HUDEP-2 (cell line): Measurements from ENCODE around the gene ASCL3.
"Not testable (repeated sequence)": the region's sequence is repeated elsewhere in the genome, so short reads cannot be mapped to it uniquely, and the experiment has no call there.

Source experiments
- DNase-seq, 76 experiments: peaks; one replicate each; lab custom pipeline; 2025; ENCODE audit not compliant: unreplicated experiment in 76 of 76; lab: John Stamatoyannopoulos, UW

ASCL3 gene, protein sequence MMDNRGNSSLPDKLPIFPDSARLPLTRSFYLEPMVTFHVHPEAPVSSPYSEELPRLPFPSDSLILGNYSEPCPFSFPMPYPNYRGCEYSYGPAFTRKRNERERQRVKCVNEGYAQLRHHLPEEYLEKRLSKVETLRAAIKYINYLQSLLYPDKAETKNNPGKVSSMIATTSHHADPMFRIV

DNA sequence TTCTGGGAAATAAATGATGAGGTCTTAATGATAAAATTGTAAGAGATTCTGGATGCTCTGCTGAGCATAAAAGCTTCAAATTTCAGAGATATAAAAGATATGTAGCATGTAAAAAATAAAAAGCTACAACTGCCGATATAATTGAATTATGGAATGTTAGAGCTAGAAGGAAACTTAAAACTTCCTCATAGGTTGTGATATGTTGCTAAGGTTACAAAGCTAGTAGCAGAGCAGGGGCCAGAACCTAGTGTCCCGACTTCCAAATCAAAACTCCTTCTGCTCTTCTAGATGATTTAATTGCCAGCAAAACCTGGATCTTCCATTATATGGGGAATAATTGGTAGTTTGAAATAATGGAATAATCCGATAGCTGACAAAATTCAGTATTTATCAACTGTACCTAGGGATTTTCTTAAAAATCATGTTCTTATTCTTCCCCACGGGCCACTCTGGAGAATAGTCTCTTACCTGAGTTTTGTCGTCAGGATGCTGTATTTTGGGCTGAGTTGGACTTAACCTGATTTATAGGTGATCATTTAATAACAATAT lies at the start of gene ASCL3:
TSS of gene ASCL3 (minus strand) at position 499 of the 549 bp plus-strand sequence. CDS start 4,855 bp downstream, outside the sequence.
- DNase-seq = no peak

GRCh38 chr11:8989453-8989852 lies 46.6 kb upstream of the ASCL3 start:
- DNase-seq = no peak

DNA sequence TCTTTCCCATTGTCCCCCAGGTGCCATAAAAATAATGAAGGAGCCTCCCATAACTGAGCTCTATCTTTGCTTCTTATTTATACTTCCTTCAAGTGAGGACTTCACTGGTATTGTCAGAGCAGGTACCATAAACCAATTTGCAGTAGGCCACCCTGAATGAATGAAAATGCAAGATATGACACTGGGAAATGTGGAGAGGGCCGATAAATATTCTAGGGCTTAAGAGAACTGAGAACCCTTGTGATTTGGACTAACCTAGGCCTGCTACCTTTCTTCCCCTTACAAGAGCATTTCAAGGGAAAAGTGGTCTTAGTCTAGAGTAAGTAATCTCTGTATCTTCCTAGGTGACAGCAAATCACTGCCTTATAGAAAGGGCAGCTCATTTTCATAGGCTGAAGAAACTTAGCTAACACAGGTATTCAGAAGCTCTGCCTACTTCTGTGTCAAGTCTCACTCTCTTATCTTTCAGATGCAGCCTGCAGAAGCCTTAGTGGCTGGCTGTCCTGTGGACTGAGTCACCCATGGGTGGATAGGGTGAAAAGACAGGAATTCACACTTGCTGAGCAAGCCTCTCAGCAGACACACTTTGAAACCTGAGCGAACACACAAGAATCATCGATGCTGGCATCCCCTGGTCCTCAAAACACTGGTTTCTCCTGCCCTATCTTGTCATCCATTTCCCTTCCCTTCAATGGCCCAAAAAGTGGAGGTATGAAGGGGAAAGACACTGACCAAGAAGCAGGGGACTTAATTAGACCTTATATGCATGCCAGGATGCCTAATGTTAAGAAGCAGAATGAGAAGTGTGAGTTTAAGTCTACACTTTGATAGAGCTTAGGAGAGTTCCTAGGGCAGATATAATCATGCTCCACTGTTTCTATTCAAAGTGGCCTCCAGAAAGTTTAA lies 45.8 kb upstream of the ASCL3 start:
- peak in 73 of 76 experiments; percentile 5 to 89 (median 64) for DNase-seq

DNA sequence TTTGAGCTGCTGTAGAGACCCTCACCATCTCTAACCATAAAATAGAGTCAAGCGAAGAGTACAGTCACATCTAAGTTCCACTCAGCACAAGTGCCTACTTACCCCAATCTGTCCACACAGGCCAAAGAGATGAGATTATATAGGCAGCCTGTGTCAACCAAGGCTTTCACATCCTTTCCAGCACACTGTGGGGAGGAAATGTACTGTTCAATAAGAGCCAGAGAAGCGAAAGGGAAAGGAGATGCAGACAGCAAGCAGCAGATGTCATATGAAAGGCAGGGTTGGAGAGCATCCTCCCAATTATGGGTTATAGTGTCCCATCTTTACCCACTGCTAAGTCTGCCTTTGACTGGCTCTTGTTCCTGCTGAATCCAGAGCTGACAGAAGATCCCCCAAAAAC lies 44.6 kb upstream of the ASCL3 start:
- no peak for DNase-seq

DNA sequence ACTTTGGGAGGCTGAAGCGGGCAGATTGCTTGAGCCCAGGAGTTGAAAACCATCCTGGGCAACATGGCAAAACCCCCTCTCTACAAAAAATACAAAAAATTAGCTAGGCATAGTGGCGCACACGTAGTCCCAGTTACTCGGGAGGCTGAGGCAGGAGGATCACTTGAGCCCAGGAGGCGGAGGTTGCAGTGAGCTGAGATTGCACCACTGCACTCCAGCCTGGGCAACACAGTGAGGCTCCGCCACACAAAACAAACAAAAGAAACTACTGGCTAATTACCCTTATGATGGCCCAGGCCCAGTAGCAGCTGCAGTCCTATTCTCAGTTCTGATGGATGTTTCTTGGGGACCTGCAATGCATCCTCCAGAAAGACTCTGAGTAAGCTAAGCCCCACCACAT lies 44.0 kb upstream of the ASCL3 start:
- not testable (repeated sequence) for DNase-seq

DNA sequence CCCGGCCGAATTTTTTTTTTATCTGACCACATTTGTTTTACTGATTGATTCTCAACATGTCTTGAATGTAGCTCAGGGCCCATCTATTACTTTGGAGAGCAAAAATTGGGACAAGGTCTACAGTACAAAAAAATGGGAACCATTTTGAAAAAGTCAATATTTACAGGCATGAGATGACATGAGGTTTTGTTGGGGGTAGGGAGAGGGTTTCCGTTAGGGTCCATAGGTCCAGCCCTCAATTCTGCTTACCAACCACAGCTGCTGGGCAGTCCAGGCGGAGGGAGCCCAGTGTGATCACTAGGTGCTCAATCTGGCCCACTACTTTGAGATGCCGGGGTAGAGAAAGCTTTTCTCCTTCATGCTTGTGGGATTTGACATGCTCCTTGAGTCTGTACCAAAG lies 42.6 kb upstream of the ASCL3 start:
- DNase-seq = no peak

GRCh38 chr11:8983552-8983951 lies 40.7 kb upstream of the ASCL3 start:
- no peak for DNase-seq

- no peak for DNase-seq
Measured at GRCh38 chr11:8980485-8980884, 37.7 kb upstream of the ASCL3 start.

GRCh38 chr11:8979365-8979764 lies 36.5 kb upstream of the ASCL3 start:
- not testable (repeated sequence) for DNase-seq

DNA sequence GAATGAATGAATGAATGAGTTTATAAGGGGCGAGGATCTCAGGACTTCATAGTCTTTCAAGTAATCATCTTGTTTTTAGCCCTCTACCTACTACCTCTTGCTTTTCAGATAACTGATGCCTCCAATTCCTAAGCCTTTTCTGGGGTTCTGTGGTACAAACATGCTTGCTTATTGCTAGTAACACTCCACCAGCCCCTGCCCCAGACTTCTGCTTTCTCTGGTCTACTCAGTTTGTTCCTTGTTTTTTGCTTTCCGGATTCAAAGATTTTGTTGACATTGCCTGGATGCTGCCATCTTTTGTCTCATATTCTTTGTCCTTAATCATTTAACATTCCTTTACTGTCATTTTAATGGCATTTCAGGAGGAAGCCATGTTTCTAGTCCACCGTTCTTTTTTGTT lies 30.3 kb upstream of the ASCL3 start:
- DNase-seq = no peak

DNA sequence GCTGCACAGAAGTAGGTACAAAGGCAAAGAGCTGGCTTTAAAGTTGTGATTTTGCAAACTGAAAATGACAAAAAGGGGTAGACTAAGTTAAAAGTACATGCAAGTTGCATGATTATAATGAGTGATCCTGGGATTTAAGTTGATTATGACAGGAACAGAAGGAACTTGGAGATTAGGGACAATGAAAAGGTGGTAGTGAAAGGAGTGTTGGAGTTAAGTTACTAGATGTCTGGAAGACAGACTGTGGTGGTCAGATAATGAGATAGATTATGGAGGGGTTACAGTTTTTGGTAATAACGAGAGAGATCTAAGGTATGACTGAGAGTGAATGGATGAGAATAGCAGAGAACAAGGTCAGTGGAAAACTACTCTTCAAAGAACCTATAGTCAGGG lies 29.1 kb upstream of the ASCL3 start:
- DNase-seq = no peak

DNA sequence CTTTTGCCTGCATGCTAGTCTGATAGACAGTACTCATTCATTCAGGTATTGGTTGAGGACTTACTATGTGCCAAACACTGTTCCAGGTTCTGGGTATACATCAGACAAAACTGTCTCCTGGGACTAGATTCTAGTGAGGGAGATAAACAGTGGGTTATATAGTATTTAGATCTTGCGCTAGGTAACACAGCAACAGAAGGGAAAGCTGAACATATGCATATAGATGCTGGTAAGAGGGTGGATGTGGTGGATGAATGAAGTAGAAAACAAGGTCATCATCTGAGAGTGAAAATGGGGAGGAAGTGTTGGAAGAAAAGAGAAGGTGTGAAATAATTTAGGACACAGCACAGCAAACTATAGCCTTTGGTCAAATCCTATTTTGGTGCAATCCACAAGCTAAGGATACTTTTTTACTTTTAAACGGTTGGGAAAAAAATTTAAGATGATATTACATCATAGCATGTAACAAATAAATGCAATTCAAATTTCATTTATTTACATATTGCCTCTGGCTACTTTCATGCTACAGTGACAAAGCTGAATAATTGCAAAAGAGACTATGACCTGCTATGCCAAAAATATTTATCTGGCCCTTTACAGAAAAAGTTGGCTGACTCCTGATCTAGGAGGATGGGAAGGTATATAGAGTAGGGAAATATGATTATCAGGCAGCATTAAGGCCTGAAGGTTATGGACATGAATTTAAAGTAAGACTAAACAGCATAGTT lies 28.5 kb upstream of the ASCL3 start:
- DNase-seq = no peak

GRCh38 chr11:8967184-8967583 lies 24.4 kb upstream of the ASCL3 start:
- DNase-seq = no peak

GRCh38 chr11:8964324-8965320 lies 21.8 kb upstream of the ASCL3 start, which contains the start of gene TMEM9B:
Gene TMEM9B (minus strand): TSS chr11:8964442. CDS start chr11:8964313, 129 bp downstream.
- peak in 74 of 76 experiments; percentile 36 to 90 (median 80) for DNase-seq

DNA sequence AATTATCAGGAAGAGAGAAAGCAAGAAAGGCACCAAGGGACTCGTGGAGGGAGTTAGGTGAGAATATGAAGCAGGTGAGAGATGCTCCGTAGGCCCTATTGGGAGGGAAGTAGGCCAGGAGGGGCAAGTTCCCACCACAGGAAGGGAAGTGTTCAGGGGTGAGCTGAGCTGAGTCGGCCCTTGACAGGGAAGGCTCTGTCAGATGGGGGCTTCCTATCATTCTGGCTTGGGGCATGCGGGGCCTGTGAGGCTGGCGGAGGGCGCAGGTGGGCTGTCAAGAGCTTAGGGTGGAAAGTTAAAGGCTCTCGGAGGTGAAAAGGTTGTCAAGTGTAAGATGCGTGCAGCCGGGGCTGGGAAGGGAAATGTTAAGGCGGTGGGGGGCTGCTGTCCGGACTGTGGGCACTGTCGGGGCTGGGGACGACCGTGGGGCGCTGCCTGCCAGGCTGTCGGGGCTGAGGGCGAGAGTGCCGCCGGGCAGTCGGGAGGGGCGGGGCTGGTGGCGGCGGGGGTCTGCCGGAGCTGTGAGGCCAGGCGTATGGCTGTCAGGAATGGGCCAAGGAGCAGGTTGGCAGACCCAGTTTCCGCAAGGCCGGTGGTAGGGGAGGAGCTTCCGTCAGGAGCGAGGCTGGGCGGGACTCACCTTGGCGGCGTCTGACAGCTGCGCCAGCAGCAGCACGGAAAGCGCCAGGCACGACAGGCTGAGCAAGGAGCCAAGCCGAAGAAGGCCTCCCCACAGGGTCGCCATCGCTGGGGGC lies 20.9 kb upstream of the ASCL3 start:
- DNase-seq = peak in 73 of 76 experiments; percentile 15 to 90 (median 78)

DNA sequence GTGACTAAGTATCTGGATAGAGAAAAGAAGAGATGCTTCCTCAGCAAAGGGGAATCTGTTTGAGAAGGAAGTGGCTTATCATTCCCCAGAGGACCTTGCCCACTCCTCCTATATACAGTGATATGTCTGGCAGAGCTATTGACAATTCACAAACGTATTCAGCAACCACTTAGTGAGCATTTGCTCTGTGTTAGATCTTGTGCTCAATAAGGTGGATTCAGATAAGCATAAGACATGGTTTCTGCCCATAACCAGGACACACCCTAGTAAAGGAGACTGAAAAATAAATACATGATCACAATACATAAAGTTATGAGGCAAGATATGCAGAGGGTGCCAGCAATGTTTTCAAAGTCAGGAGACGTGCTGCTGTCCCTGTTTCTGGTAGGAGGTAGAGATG lies 20.0 kb upstream of the ASCL3 start:
- peak in 46 of 76 experiments; percentile 5 to 88 (median 60) for DNase-seq

DNA sequence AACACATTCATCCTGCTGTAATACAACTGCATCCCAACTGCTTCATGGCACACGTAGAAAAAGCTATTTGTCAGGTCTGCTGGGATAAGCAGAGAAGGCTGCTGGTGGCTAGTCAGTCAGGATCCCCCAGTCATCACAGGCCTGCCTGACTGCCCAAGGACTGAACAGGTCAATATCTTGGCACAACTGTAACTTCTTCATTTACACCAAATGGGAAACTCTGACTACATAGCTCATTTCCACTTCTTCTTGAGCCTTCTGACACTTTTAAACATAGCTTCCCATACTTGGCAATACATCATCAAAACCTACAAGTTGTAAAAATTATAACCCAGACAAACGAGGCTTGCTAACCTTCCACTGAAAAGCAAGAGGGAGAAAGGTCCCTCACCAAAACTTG lies 18.6 kb upstream of the ASCL3 start:
- peak in 1 of 76 experiments; percentile 16 for DNase-seq

DNA sequence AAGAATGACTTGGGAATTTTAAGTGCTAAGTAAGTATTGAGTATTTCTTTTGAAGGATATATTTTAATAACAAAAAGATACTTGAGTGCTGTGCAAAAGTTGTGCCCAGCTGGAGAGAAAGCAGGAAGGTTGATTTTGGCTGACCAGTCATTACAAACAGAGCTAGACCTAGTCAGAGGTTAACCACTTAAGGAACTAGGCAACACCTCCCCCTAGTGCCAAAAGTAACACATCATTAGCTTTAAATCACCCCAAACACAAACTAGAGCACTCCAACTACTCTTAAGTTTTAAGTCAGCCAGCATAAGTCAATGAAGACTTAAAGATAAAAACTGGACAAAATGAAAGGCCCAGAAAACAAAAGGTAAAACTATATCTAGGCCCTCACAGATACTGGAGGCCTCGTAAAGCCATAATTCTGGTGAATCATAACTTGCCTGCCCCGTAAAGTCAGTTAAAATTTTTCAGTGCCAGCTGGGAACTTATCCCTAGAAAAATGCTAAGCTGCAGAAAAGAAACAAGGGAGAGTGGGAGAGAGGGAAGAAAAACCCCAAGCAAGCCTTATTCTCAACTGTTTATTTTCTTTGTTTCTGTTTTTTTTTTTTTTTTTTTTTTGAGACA lies 16.8 kb upstream of the ASCL3 start:
- peak in 31 of 76 experiments; percentile 7 to 62 (median 36) for DNase-seq
